Panc1 (cell line): Measurements from ENCODE around the gene CRYGN. TPM values are rescaled to one million over a fixed set of nuclear protein-coding genes. Genes with fewer than 3 reads are reported as not detected.

Experiments
- ATAC-seq: fragments of 200-7000 bp; cut with Tn5 transposase; 2 replicates; pipeline ENCODE4 v1.9.1; 2020; ENCODE audit warnings: mild to moderate bottlenecking, moderate library complexity
- BruUV-seq: library from RNA; stranded (reverse); fragments of 400-500 nt; replicated peaks from 2 replicates; lab custom pipeline; 2021; lab: Mats Ljungman, UMichigan
- CTCF ChIA-PET: fragments of 300-600 bp; sonication (Branson Sonifier 250); formaldehyde crosslinking; loops from one replicate; lab custom pipeline; 2022; ENCODE audit warnings: antibody characterized with exemption; lab: Charles Lee
- POLR2A ChIA-PET: fragments of 300-600 bp; sonication (Branson Sonifier 250); formaldehyde crosslinking; loops from one replicate; lab custom pipeline; 2022; ENCODE audit warnings: antibody characterized with exemption; lab: Charles Lee
- DNase-seq: peaks from one replicate; pipeline ENCODE4 v3.0.0-alpha.2; 2010; ENCODE audit warnings: low read depth, low spot score
- H3K27ac ChIP-seq: 2 replicates; pipeline ENCODE4 v1.5.1; 2011; ENCODE audit warnings: mild to moderate bottlenecking, low read length, inconsistent platforms
- H3K27me3 ChIP-seq: fragments of 200-500 bp; sonication (Bioruptor generic); 2 replicates; pipeline ENCODE4 v1.6.0; 2014; ENCODE audit warnings: low read length, inconsistent platforms; ENCODE audit not compliant: control insufficient read depth, insufficient read depth
- H3K36me3 ChIP-seq: fragments of 200-500 bp; sonication (Bioruptor generic); 2 replicates; pipeline ENCODE4 v1.5.1; 2014; ENCODE audit warnings: inconsistent platforms, mild to moderate bottlenecking, low read length, moderate library complexity; ENCODE audit not compliant: control insufficient read depth, insufficient read depth
- H3K4me1 ChIP-seq: 2 replicates; pipeline ENCODE4 v1.5.1; 2011; ENCODE audit warnings: inconsistent platforms, mild to moderate bottlenecking, low read length, moderate library complexity; ENCODE audit not compliant: control insufficient read depth, insufficient read depth
- H3K4me3 ChIP-seq, 2 experiments: 2 replicates each; pipeline ENCODE4 v1.5.1; 2011 to 2012; ENCODE audit warnings: low read depth in 2 of 2, low read length in 2 of 2, mild to moderate bottlenecking in 2 of 2, inconsistent platforms in 1 of 2, moderate library complexity in 1 of 2
- H3K9me3 ChIP-seq: fragments of 200-500 bp; sonication (Bioruptor generic); 2 replicates; pipeline ENCODE4 v1.5.1; 2014; ENCODE audit warnings: low read depth, mild to moderate bottlenecking, inconsistent platforms, low read length, moderate library complexity; ENCODE audit not compliant: control insufficient read depth, insufficient read depth
- POLR2AphosphoS5 ChIP-seq: IDR thresholded peaks from 2 replicates; pipeline ENCODE4 v1.6.1; 2012; ENCODE audit warnings: mild to moderate bottlenecking, low read depth, low read length, moderate library complexity
- SIN3A ChIP-seq: IDR thresholded peaks from 2 replicates; pipeline ENCODE4 v1.6.1; 2012; ENCODE audit warnings: low read depth, mild to moderate bottlenecking, low read length, moderate library complexity, borderline replicate concordance; ENCODE audit not compliant: insufficient read depth
- TCF7L2 ChIP-seq: IDR thresholded peaks from 2 replicates; pipeline ENCODE4 v1.6.1; 2011; ENCODE audit warnings: mild to moderate bottlenecking, low read depth, low read length, inconsistent platforms
- in situ Hi-C: cut with HindIII; loops from 2 replicates; pipeline ENCODE4 v1.10.0; 2016; ENCODE audit warnings: low sequenced_read_pairs, low pct_unique_long_range_greater_than_20kb
- intact Hi-C: fragments of 100-400 bp; cut with micrococcal nuclease; formaldehyde crosslinking; loops from one replicate; pipeline ENCODE4 v1.10.0; 2022; ENCODE audit not compliant: unreplicated experiment
- total RNA-seq: library from RNA; stranded (reverse); gene quantifications from one replicate; pipeline ENCODE4 v1.2.1, GENCODE V29; 2021; ENCODE audit not compliant: unreplicated experiment
- TF ChIP-seq, protein P1 (sequence below): fragments of 450-650 bp; IDR thresholded peaks from 2 replicates; pipeline ENCODE4 v1.5.1; 2017; ENCODE audit warnings: mild to moderate bottlenecking
- TF ChIP-seq, protein P2 (sequence below), 2 experiments: IDR thresholded peaks; 2 replicates each; pipeline ENCODE4 v1.6.1; 2011 to 2012; ENCODE audit warnings: low read depth in 2 of 2, control low read depth in 1 of 2, low read length in 1 of 2, mild to moderate bottlenecking in 1 of 2, moderate library complexity in 1 of 2; ENCODE audit not compliant: insufficient read depth in 1 of 2

CRYGN gene
- total RNA-seq, 1 experiment from 2014 or later: 0.74 TPM

DNA sequence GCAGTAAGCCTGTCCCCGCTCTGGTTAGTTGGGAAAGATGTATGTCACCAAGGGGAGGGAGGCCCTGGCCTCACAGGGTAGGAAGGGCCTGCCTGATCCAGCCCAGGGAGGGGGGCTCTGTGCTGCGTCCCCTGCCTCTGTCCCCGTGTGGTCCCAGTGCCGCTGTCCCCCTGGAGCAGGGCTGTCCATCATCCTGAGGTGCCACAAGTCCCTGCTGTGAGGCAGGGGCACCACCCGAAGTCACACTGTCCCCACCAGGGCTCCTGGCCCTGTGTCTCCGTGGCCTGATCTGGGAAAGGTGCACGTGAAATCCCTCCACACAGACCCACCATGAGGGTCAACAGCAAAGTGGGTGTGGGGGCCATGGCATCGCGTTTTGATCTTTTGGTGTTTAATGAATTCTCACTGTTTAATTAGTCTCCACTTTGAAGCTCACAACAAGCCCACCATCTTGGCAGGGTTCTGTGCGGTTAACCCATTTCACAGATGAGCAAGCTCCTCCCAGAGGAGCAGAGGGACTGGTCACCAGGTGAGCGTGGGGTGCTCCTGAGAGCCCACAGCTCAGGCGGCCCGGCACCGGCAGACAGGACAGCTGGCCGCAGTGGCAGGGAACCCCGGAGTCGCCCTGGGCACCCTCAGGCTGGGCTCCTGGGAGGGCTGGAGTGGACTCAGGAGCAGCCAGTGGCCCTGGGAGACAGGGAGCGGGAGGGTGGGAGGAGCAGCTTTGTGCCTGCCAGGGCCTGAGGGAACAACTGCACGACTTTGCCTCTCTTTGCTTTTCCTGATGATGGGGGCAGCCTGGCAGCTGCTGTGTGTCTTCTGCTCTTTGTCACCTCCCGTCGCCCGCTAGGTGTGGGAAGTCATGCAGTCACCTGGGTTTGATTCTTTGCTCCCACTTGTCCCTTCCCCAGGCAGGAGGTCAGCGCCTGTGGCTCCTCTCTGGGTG, 12.0 kb upstream of the CRYGN start:
- ATAC-seq (no peak), DNase-seq (no peak)
- Histone ChIP-seq H3K4me1 (peaks cover 29% of the 10 kb centered on the region), H3K4me3 (no peak overlapping the region), H3K9me3 (no peaks in the 10 kb centered on the region), H3K27ac (peak overlapping the region; percentile 62), H3K36me3 (no peaks in the 10 kb centered on the region), H3K27me3 (no peaks in the 10 kb centered on the region)
- ChIA-PET POLR2A (no interaction called here), CTCF (interaction anchor here (0.8 to 1.1 kb wide), 2 partner anchors 12 to 179 kb away, joined by 3 to 5 read pairs; no protein-coding TSS in a partner anchor)
- no TSS peak for BruUV-seq
- TF ChIP-seq SIN3A (no peak), TCF7L2 (no peak), POLR2AphosphoS5 (no peak)
- TF ChIP-seq, protein P1, sequence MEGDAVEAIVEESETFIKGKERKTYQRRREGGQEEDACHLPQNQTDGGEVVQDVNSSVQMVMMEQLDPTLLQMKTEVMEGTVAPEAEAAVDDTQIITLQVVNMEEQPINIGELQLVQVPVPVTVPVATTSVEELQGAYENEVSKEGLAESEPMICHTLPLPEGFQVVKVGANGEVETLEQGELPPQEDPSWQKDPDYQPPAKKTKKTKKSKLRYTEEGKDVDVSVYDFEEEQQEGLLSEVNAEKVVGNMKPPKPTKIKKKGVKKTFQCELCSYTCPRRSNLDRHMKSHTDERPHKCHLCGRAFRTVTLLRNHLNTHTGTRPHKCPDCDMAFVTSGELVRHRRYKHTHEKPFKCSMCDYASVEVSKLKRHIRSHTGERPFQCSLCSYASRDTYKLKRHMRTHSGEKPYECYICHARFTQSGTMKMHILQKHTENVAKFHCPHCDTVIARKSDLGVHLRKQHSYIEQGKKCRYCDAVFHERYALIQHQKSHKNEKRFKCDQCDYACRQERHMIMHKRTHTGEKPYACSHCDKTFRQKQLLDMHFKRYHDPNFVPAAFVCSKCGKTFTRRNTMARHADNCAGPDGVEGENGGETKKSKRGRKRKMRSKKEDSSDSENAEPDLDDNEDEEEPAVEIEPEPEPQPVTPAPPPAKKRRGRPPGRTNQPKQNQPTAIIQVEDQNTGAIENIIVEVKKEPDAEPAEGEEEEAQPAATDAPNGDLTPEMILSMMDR: no peak
- TF ChIP-seq, protein P2, sequence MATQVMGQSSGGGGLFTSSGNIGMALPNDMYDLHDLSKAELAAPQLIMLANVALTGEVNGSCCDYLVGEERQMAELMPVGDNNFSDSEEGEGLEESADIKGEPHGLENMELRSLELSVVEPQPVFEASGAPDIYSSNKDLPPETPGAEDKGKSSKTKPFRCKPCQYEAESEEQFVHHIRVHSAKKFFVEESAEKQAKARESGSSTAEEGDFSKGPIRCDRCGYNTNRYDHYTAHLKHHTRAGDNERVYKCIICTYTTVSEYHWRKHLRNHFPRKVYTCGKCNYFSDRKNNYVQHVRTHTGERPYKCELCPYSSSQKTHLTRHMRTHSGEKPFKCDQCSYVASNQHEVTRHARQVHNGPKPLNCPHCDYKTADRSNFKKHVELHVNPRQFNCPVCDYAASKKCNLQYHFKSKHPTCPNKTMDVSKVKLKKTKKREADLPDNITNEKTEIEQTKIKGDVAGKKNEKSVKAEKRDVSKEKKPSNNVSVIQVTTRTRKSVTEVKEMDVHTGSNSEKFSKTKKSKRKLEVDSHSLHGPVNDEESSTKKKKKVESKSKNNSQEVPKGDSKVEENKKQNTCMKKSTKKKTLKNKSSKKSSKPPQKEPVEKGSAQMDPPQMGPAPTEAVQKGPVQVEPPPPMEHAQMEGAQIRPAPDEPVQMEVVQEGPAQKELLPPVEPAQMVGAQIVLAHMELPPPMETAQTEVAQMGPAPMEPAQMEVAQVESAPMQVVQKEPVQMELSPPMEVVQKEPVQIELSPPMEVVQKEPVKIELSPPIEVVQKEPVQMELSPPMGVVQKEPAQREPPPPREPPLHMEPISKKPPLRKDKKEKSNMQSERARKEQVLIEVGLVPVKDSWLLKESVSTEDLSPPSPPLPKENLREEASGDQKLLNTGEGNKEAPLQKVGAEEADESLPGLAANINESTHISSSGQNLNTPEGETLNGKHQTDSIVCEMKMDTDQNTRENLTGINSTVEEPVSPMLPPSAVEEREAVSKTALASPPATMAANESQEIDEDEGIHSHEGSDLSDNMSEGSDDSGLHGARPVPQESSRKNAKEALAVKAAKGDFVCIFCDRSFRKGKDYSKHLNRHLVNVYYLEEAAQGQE (IDR thresholded peaks at IDR 0.05; ENCODE audit: insufficient read depth in 1 of 2, low read depth in 2 of 2, low read length in 1 of 2): no peak
- intact Hi-C loops: loop anchor here (10.0 kb wide), 1 partner anchor 303 kb away; no protein-coding TSS in a partner anchor
- in situ Hi-C loops: no loop called here

DNA sequence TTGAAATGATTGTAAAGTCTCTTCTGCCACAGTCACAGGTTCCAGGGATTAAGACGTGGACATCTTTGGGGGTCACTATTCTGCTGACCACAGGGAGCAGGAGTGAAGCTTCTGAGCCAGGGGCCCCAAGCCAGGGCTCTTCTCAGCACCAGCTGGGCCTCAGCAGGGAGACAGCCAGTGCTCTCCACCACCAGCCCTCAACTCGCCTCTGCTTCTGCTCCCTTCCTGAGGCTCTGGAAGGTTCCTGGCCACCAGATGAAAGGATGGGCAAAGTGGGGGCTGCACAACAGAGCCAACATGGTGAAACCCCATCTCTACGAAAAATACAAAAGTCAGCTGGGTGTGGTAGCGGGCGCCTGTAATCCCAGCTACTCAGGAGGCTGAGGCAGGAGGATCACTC, 11.2 kb upstream of the CRYGN start:
- Histone ChIP-seq H3K36me3 (no peaks in the 10 kb centered on the region), H3K27me3 (no peaks in the 10 kb centered on the region), H3K9me3 (no peaks in the 10 kb centered on the region), H3K4me1 (peaks cover 29% of the 10 kb centered on the region), H3K4me3 (no peak overlapping the region), H3K27ac (peak overlapping the region; percentile 62; the same call in 1 of the 2 replicates)
- ChIA-PET CTCF (no interaction called here), POLR2A (no interaction called here)
- intact Hi-C loops: loop anchor here (10.0 kb wide), 1 partner anchor 304 kb away; no protein-coding TSS in a partner anchor
- TF ChIP-seq, protein P2 (IDR thresholded peaks at IDR 0.05; ENCODE audit: insufficient read depth in 1 of 2, low read depth in 2 of 2, low read length in 1 of 2): no peak
- TF ChIP-seq SIN3A: no peak
- TF ChIP-seq, protein P1: no peak
- BruUV-seq: no TSS peak
- no peak for DNase-seq
- ATAC-seq: no peak
- in situ Hi-C loops: no loop called here
